Astrocyte (in vitro differentiated cells and primary cell): ENCODE measurements around the gene MAST1. TPM values are rescaled to one million over a fixed set of nuclear protein-coding genes. Genes with fewer than 3 reads are reported as not detected.

ENCODE experiments used
- DNase-seq: peaks from one replicate; pipeline ENCODE4 v3.0.0-alpha.2; 2010; ENCODE audit warnings: low read depth
- FAIRE-seq: peaks from 2 replicates; lab custom pipeline; 2011; peaks lifted over from hg19 to GRCh38; lab: Jason Lieb, UNC
- H2AFZ ChIP-seq: 2 replicates; pipeline ENCODE4 v1.6.0; 2012; ENCODE audit warnings: low read depth, low read length, inconsistent platforms
- H3K27ac ChIP-seq: 2 replicates; pipeline ENCODE4 v1.5.1; 2011; ENCODE audit warnings: low read depth, low read length, inconsistent platforms
- H3K27me3 ChIP-seq: 2 replicates; pipeline ENCODE4 v1.6.0; 2011; ENCODE audit warnings: low read length, inconsistent platforms; ENCODE audit not compliant: insufficient read depth
- H3K36me3 ChIP-seq: 2 replicates; pipeline ENCODE4 v1.5.1; 2011; ENCODE audit warnings: low read length, inconsistent platforms; ENCODE audit not compliant: insufficient read depth
- H3K4me1 ChIP-seq: 2 replicates; pipeline ENCODE4 v1.5.1; 2011; ENCODE audit warnings: low read length, inconsistent platforms; ENCODE audit not compliant: insufficient read depth
- H3K4me2 ChIP-seq: 2 replicates; pipeline ENCODE4 v1.6.0; 2012; ENCODE audit warnings: low read length, inconsistent platforms
- H3K4me3 ChIP-seq: 2 replicates; pipeline ENCODE4 v1.5.1; 2011; ENCODE audit warnings: low read depth, mild to moderate bottlenecking, low read length, inconsistent platforms; ENCODE audit not compliant: insufficient read depth
- H3K79me2 ChIP-seq: 2 replicates; pipeline ENCODE4 v1.6.0; 2012; ENCODE audit warnings: mild to moderate bottlenecking, low read length, inconsistent platforms; ENCODE audit not compliant: insufficient read depth
- H3K9ac ChIP-seq: 2 replicates; pipeline ENCODE4 v1.6.0; 2012; ENCODE audit warnings: mild to moderate bottlenecking, low read length, inconsistent platforms
- H3K9me3 ChIP-seq: 2 replicates; pipeline ENCODE4 v1.5.1; 2012; ENCODE audit warnings: low read depth, mild to moderate bottlenecking, low read length, inconsistent platforms; ENCODE audit not compliant: insufficient read depth
- H4K20me1 ChIP-seq: 2 replicates; pipeline ENCODE4 v1.6.0; 2012; ENCODE audit warnings: low read length, inconsistent platforms; ENCODE audit not compliant: insufficient read depth
- H3K27ac Mint-ChIP-seq: one replicate; pipeline ENCODE4 v1.8.0; 2021; ENCODE audit warnings: mild to moderate bottlenecking, mixed read lengths; ENCODE audit not compliant: unreplicated experiment
- H3K27me3 Mint-ChIP-seq: one replicate; pipeline ENCODE4 v1.8.0; 2021; ENCODE audit warnings: low read depth, mixed read lengths; ENCODE audit not compliant: unreplicated experiment
- H3K36me3 Mint-ChIP-seq: one replicate; pipeline ENCODE4 v1.8.0; 2021; ENCODE audit warnings: low read depth, mixed read lengths; ENCODE audit not compliant: unreplicated experiment
- H3K4me1 Mint-ChIP-seq: one replicate; pipeline ENCODE4 v1.8.0; 2021; ENCODE audit warnings: low read depth, mixed read lengths; ENCODE audit not compliant: unreplicated experiment
- H3K4me3 Mint-ChIP-seq: one replicate; pipeline ENCODE4 v1.8.0; 2021; ENCODE audit warnings: mild to moderate bottlenecking, moderate library complexity, mixed read lengths; ENCODE audit not compliant: unreplicated experiment
- H3K9me3 Mint-ChIP-seq: one replicate; pipeline ENCODE4 v1.8.0; 2021; ENCODE audit warnings: mild to moderate bottlenecking, mixed read lengths; ENCODE audit not compliant: unreplicated experiment
- EZH2 ChIP-seq: IDR thresholded peaks from 2 replicates; pipeline ENCODE4 v1.6.1; 2012; ENCODE audit warnings: mild to moderate bottlenecking, low read length, inconsistent platforms; ENCODE audit not compliant: insufficient read depth
- total RNA-seq: library from RNA; stranded (reverse); gene quantifications from 2 replicates; pipeline ENCODE4 v1.2.1, GENCODE V29; 2021
- TF ChIP-seq, protein P1 (sequence below): IDR thresholded peaks from 2 replicates; pipeline ENCODE4 v1.5.1; 2011; ENCODE audit warnings: low read depth, mild to moderate bottlenecking, inconsistent platforms, low read length, moderate library complexity; ENCODE audit not compliant: insufficient read depth

The MAST1 gene
- total RNA-seq, 1 donor from 2014 or later, result 5.4 TPM

DNA sequence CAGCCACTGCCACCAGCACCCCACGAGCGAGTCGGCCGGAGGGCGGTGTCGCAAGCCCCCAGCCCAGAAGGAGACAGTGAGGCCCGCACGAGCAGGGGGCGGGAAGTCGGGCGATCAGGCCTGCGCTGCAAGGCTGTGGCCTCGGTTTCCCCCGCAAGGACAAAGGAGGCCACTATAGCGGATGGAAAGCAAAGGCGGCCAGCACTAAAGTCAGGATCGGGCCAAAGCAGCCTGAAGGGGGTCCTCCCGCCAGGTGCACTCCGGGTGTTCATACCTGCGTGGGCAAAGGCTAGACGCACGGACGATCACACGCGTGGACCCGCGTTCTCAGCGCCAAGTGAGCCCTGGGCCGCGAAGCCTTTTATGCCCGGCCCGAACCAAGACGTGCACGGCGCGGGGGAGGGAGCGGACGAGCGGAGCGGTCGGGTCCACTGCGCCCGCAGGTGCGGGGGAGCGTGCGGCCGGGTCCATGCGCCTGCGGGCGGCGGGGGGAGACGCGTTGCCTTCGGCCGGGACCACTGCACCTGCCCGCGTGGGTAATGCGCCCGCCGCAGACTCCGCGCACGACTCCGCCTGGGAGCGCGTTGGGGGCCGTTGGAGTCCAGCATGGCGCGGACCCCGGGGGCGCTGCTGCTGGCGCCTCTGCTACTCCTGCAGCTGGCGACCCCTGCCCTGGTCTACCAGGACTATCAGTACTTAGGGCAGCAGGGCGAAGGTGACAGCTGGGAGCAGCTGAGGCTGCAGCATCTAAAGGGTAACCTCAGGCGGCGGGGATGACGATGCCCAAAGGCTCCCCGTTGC lies 36.6 kb upstream of the MAST1 start, which contains the start of the genes PRDX2 and THSD8:
Gene PRDX2 (minus strand): TSS at position 335 of the 801 bp plus-strand sequence. CDS start 539 bp downstream, outside the sequence.
Gene THSD8 (plus strand): TSS at position 604 of the 801 bp plus-strand sequence. CDS start 3 bp downstream, at position 607.
- Mint-ChIP-seq H3K4me1 (no peaks in the 10 kb centered on the region), H3K36me3 (peaks cover 2% of the 10 kb centered on the region), H3K27ac (peak within 1 kb of the TSS; percentile 53), H3K9me3 (no peaks in the 10 kb centered on the region), H3K27me3 (peaks cover 7% of the 10 kb centered on the region), H3K4me3 (peak within 1 kb of the TSS; percentile 88)
- peak within 1 kb of the TSS; percentile 95 for H3K4me2 ChIP-seq
- H2AFZ ChIP-seq, result peak within 1 kb of the TSS; percentile 91
- H3K79me2 ChIP-seq, result peaks cover 14% of the 10 kb centered on the region
- no peaks in the 10 kb centered on the region for H3K9me3 ChIP-seq
- H3K4me3 ChIP-seq, result peak within 1 kb of the TSS; percentile 82
- no peak for DNase-seq
- TF ChIP-seq EZH2, result peak; percentile 54
- TF ChIP-seq, protein P1, sequence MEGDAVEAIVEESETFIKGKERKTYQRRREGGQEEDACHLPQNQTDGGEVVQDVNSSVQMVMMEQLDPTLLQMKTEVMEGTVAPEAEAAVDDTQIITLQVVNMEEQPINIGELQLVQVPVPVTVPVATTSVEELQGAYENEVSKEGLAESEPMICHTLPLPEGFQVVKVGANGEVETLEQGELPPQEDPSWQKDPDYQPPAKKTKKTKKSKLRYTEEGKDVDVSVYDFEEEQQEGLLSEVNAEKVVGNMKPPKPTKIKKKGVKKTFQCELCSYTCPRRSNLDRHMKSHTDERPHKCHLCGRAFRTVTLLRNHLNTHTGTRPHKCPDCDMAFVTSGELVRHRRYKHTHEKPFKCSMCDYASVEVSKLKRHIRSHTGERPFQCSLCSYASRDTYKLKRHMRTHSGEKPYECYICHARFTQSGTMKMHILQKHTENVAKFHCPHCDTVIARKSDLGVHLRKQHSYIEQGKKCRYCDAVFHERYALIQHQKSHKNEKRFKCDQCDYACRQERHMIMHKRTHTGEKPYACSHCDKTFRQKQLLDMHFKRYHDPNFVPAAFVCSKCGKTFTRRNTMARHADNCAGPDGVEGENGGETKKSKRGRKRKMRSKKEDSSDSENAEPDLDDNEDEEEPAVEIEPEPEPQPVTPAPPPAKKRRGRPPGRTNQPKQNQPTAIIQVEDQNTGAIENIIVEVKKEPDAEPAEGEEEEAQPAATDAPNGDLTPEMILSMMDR, result no peak
- no peak within 1 kb of the TSS for H3K27ac ChIP-seq
- no peaks in the 10 kb centered on the region for H3K27me3 ChIP-seq
- no peak for FAIRE-seq
- H4K20me1 ChIP-seq, result peaks cover 11% of the 10 kb centered on the region
- no peaks in the 10 kb centered on the region for H3K36me3 ChIP-seq
- H3K4me1 ChIP-seq, result peaks cover 25% of the 10 kb centered on the region
- peak within 1 kb of the TSS; percentile 85 for H3K9ac ChIP-seq

GRCh38 chr19:12802267-12803106 lies 35.8 kb upstream of the MAST1 start:
- Histone ChIP-seq H3K9me3 (no peaks in the 10 kb centered on the region), H3K27me3 (no peaks in the 10 kb centered on the region), H3K27ac (no peak overlapping the region), H3K4me2 (peak overlapping the region; percentile 95), H3K9ac (peak overlapping the region; percentile 85), H4K20me1 (peaks cover 11% of the 10 kb centered on the region), H2AFZ (peak overlapping the region; percentile 91), H3K79me2 (peaks cover 20% of the 10 kb centered on the region), H3K36me3 (no peaks in the 10 kb centered on the region), H3K4me1 (peaks cover 32% of the 10 kb centered on the region), H3K4me3 (peak overlapping the region; percentile 82)
- H3K27ac Mint-ChIP-seq, result no peak overlapping the region
- H3K4me3 Mint-ChIP-seq, result peak overlapping the region; percentile 72
- FAIRE-seq (no peak), DNase-seq (no peak)
- no peaks in the 10 kb centered on the region for H3K4me1 Mint-ChIP-seq
- peaks cover 2% of the 10 kb centered on the region for H3K36me3 Mint-ChIP-seq
- no peaks in the 10 kb centered on the region for H3K9me3 Mint-ChIP-seq
- TF ChIP-seq, protein P1, result no peak
- no peak for TF ChIP-seq EZH2
- H3K27me3 Mint-ChIP-seq, result peaks cover 7% of the 10 kb centered on the region
